A172 (cell line): ENCODE data around the gene PTGR3. TPM values are rescaled to one million over a fixed set of nuclear protein-coding genes. Genes with fewer than 3 reads are reported as not detected.
"Not testable (repeated sequence)": the region's sequence is repeated elsewhere in the genome, so short reads cannot be mapped to it uniquely, and the experiment has no call there.

ENCODE experiments used
- DNase-seq: peaks from one replicate; pipeline ENCODE4 v3.0.0-alpha.2; 2015; ENCODE audit warnings: low spot score
- total RNA-seq: library from RNA; depleted of rRNA; stranded (reverse); fragments of >200 nt; shearing (Covaris generic); gene quantifications from 2 replicates; pipeline ENCODE4 v1.2.3, GENCODE V29; 2014

PTGR3 gene
- total RNA-seq, 1 experiment from 2014 or later = 7.6 TPM

DNA sequence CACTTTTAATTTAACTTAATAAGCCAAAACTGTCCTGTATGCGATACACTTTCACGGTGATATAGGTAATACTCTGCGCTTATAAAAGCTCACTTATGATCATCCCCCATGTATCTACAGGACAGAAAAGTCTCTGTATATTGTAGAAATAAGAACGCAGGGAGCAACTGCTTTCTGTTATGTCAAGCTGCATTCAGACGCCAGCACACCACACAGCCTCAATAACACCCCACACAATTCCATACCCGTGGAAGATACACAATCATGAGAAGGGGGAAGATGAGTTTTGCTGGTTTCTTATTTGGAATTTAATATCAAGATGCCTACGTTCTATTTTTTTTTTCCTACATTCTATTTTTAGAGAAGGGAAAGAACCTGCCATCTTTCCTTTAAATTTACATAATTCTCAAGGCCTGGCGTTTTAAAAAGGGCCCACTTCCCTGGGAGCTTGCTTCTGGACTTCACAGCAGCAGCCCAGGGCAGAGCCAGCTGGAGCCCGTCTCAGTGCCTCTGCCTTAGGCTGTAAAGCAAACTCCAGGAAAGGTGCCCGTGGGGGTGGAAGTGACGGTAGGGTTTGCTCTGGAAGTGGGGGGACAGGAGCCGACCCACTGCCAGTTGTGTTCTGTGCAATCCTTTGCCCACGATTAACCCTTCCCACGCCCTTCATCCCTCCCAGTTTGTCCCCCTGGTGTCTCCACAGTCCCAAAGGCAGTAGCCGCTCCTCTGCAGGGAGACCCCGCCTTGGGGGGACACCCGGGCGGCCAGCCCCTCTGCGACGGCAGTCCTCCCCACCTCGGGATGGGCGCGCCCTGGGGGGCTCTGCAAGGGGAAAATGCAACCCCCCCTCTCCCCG lies 5.3 kb downstream of the PTGR3 start:
- no peak for DNase-seq

DNA sequence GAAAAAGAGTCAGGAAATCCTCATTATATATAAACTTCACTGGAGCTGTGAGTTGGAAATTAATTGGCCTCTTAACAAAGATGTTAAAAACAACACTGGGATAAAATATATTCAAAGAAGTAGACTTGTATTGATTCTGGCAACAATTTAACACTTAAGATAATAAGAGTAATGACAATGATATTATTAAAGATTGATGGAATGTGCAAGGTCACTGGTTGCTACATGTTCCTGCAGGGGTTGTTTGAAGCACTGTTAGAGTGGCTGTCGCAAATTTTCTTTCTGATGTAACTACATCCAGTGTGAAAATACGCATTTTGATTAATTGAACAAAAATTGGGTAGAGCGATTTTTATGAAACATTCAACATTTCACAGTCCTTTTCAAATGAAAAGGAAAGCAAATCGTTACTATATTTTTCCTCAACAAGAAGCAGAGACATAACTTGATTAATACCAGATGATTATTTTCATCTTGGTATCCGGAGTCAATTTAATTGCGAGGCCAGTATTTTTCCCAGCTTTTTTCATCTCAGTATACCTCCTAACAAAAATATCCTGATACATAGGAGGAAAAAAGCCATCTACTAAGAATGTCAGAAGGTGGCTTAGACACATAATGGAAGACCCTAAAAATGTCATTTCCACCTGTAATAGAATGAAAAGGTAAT lies 6.1 kb downstream of the PTGR3 start:
- no peak for DNase-seq

DNA sequence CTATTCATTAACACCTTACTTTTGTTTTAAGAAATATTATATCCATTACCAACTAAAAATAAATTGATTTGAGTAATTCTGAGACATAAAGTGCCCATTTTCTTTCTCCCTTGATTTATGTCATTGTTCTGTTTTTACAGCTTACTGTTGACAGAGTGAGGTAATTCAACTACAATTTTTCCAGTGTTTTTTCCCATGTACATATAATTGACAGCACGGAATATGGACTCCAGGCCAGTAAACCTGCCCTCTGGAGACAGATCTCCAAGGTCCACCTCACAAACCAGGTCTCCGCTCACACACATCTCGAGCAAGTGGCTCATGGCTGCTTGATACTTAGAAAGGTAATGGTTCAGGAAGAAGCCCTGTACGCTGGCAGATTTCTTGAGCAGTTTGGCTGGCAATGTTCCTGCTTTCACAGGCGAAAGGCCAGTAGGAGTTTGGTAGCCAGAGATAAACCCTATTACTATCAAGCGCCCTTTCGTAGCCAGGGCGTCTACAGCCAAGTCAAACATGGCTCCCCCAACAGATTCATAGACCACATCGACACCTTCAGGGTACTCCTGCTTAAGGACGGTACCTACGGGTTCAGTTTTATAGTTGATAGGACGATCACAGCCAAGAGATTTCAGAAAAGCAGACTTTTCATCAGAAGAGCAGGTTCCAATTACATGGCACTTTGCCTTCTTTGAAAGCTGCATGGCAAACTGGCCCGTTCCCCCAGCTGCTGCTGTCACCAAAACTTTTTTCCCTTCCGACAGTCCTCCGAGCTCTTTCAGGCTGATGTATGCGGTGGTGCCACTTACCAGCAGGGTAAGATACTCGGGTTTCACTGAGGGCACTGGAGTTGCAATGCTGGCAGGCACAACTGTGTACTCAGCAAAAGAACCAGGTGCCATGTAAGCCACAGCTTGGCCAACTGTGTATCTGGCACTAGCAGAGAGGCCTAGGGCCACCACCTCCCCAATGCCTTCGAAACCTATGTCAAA lies 7.4 kb downstream of the PTGR3 start:
- DNase-seq = no peak

DNA sequence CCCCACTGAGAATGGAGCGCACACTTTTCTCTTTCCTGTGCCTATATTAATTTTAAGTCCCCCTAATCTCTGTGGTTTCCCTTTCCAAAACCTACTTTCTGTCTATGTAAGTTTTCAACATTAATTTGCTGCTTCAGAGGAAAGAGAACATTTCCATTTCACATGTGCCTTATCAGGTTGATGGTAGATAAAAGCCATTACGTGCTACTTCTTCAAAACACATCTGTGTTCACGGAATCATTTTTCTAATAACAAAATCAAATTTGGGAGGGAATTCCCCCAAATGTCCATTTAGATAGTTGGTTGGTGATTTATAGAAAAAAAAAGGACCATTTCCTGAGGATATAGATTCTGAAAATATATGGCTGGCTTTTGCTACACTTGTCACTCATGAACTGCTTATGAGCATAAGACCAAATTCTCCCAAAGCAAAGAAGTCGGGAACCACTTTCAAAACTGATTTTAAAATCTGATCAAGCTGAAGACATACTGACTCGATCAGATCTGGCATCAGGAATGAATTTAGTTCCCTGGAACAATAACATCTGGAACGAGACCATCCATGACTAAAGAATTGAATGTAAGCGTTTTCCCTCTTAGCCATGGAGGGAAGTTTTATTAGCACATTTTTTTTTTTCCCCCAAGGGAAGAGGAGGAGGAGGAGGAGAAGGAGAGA lies 8.2 kb downstream of the PTGR3 start:
- DNase-seq = no peak

DNA sequence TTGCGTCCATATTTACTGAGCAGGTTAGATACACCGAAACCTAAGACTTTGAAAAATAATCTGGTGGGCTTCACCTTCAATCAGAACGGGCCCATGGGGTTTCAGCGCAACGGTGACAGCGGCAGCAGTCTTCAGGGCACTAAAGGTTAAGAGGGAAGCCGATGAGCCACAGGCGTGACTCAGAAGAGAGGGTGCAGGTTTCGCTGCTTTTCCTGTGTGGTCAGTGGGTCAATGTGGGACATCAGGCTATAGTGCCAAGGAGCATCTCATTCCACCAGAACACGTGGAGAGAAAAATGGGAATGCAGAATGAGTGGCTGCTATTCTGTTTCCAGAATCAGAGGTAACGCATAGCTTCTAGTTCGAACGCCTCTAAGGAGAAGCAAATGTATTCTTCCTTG lies 8.9 kb downstream of the PTGR3 start:
- no peak for DNase-seq

DNA sequence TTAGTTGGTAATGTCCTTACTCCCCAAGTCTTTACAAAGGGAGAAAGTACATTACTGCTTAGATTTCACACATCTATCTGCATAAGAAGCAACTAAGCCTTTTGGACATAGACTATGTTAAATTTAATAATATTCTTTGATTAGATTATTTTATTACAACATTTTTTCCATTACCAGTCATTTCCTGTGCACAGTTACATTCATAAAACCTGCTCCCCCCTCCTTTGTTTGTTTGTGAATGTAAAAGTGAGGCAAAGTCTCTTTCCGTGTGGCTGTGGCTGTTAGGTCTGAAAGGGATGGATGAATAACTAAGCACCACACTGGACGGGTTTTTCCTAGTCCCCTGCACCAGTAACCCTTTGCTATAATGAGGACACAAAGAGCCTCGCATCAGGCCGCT lies 9.6 kb downstream of the PTGR3 start:
- no peak for DNase-seq

DNA sequence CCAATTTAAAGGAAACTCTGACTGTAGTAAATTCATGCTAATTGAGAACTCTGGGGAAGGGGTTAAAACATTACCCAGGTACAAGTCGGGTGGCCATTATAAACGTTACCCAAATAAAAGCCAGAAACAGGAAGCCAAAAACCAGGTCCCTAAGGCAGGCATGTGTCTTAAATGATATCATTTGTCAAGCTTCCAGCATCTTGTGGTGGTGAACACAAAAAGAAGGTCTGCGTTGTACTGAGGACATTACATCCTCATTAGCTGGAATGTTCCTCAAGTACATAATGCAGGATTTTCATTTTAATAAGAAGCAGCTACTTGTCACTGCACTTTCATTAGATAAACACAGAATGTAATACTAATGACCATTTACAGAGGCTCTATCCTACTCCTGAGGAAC lies 10.9 kb downstream of the PTGR3 start:
- no peak for DNase-seq

DNA sequence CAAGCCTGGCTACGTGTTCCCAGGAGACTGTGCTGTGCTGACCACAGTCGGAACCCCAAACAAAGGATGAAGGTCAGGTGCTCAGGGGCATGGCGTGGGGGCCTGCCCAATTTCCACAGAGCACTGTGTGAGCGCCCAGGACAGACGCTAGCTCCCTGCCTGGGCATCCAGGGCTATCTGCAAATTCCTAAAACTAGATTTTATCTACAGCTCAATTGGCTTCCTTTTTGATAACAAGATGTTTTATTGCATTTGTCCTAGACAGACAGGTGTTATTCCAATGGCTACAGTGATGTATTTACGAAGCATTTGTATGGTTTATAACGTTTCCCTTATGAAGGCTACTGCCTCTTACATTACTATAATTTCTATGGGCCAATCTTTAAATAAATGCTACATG lies 16.0 kb downstream of the PTGR3 start:
- no peak for DNase-seq

DNA sequence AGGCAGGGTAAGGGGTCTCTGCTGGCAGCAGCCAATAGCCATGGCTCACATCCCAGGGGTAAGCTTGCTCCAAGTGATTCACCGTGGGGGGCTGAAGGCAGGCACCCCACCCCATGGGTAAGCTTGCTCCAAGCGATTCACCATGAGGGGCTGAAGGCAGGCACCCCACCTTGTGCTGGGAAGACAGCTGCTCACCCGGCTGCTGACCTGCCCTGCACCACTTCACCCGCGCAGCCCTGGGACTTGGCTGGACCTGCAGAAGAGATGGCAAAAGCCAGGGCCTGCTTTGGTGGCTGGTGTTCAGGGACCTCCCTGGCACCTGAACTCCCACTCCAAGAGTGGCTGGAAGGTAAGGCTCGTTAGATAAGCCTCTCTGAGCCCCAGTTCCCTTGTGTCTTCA lies 19.2 kb downstream of the PTGR3 start:
- no peak for DNase-seq

DNA sequence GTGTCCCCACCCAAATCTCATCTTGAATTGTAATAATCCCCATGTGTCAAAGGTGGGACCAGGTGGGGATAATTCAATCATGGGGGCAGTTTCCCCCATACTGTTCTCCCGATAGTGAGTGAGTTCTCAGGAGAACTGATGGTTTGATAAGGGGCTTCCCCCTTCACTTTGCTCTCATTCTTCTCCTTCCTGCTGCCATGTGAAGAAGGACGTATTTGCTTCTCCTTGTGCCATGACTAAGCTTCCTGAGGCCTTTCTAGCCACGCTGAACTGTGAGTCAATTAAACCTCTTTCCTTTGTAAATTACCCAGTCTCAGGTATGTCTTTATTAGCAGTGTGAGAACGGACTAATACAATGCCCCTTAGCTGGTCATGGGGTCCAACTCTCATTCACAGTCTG lies 21.2 kb downstream of the PTGR3 start:
- not testable (repeated sequence) for DNase-seq

DNA sequence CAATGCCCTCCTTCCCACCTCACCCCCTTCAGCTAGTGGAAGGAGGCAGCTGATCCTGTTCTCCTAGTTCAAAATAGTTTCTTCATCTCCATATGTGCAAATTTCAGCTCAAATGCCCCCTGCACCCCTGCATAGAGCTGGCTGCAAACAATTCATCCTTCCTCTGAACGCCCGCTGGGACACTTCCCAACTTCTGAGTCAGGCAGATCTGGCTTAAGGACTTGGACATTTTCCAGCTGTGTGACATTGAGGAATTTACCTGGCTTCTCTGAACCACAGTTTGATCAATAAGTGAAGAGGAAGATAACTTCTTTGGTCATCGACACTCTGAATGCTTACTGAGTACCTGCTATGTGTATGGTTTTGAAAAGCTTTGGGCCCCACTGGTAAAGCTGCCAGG lies 23.5 kb downstream of the PTGR3 start:
- DNase-seq = no peak

DNA sequence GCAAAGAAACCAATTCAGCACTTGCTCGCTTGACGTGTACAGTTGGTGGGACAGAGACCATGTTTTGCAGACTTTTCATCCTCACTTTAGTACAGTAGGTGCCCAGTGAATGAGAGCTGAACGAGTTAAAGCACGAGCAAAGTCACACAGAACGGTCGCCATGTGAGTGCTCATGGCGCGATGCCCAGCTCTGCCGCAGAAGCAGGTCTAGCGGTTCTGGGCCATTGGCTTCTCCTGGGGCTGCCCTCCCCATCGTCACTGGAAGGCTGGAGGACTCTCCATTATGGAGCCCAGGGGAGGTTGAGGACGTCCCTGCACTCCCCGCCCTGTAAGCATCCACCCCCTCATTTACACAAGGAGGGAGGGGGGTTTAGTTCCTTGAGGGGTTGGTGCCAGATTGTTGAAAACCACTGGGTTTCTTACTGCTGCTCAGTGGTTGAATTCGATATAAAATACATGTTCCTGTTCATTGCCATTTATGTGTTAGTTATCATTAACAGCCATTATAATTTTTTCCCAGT lies 24.9 kb downstream of the PTGR3 start:
- no peak for DNase-seq

DNA sequence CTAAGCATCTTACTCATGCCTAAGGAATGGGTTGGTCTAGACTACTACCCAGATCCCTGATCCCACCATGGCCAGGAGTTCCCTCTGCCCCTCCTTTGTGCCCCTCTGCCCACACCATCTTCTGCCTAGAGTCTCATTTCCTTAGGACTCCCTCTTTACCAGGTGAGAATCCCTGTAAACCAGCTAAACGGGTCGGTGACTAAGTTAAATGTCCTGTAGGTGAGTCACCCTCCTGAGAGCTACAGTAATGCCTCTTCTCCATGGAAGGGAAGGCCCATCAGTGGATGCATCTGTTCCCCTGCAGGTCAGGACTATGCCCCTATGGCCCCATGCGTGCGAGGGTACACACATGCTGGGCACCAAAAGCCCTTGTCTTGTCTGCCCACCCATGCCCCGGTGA lies 25.4 kb downstream of the PTGR3 start:
- peak; percentile 30 for DNase-seq

DNA sequence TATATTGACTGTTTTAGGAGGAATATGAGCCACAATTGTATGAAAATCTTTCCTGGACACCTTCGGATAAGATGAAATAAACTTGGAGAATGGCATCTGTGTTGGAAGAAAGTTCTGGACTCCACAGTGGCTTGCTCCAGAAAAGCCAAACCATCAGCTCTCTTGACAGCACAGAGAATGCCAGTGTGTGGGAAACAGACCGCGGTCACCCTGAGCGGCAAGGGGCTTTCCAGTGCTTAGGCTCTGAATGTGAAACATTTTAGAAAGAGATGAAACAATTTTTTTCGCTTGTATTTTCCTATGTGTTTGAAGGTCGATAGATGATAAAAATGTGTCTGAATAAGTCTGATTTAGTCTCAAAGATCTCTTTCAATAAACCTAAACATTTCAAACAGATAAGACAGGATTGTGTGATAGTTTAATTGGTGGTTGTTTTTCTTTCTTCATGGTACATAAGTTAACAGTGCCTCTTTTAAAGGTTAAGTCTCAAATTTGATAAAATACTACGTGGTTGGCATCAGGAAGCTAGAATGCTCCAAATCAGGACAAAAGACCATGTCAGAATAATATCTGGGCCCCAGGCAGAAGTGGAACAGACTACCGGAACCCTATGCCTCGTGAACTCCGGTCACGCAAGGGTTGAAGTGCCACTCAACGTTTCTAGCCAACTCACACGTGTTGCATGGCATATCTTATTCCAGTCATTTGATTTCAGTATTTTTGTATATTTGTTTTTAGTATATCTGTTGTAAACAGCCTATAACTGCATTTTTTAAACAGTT lies 28.9 kb downstream of the PTGR3 start:
- no peak for DNase-seq

DNA sequence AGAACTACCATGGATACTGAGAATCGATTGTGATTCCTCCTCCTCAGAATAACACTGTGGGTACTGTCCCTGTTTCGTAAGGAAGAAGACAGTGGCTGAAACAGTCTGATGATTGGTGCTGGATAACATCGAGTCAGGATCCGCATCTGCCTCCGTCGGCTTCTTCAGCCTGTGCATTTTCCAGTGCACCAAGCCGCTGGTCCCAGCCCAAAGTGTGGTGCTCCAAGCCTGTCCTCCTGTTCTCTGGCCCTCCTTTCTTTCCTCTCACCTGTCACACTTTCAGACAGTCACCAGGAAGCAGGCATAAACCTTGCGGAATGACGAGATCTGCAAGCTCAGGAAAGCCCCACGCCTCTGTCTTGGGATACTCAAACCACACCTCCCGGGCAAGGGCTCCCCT lies 30.6 kb downstream of the PTGR3 start:
- DNase-seq = no peak

DNA sequence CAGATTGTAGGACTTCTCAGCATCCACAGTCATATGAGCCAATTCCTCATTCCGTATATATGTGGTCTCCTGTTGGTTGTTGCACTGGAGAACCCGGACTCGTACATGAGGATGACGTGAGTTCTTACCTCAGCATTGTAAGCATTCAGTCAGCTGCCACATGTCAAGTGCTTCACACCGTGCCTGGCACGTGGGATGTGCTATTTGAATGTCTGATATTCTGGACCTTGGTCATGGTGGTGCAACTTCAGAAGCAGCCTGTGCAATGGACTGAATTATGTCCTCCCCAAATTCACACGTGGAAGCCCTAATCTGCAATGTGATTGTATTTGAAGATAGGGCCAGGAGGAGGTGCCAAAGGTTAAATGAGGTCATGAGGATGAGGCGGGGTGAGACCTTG lies 32.1 kb downstream of the PTGR3 start:
- no peak for DNase-seq

DNA sequence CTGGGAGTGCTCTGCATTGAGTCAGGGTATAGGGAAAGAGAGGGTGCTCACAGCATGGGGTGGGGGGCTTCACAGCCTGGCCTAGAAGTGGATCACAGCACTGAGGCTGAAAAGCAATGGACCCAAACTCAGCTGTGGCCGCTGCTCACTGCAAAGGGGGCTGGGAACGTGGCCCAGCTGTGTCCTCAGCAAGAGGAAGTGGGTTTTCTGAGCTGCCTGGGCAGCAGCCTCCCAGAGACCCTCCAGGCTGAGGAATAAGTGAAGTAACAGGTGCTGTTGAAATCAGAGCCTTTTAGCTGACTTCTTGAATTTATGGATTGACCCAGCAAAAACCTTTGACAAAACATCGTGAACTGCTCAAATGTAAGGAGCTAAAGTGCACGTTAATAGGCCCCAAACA lies 35.2 kb downstream of the PTGR3 start:
- DNase-seq = no peak

DNA sequence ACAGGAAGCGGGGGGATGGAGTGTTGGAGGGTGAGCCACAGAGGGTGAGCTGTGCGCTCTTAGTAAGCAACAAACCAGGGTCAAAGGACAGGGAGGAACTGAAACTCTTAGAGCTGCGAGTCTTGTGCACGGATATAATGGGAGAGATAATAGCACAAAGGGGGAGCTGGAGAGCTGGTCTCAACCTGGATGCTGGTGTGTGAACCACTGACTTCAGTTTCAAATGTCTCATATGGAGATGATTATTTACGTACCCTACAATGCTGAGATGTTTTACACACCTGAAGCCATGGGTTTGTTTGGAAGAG lies 35.9 kb downstream of the PTGR3 start:
- no peak for DNase-seq

DNA sequence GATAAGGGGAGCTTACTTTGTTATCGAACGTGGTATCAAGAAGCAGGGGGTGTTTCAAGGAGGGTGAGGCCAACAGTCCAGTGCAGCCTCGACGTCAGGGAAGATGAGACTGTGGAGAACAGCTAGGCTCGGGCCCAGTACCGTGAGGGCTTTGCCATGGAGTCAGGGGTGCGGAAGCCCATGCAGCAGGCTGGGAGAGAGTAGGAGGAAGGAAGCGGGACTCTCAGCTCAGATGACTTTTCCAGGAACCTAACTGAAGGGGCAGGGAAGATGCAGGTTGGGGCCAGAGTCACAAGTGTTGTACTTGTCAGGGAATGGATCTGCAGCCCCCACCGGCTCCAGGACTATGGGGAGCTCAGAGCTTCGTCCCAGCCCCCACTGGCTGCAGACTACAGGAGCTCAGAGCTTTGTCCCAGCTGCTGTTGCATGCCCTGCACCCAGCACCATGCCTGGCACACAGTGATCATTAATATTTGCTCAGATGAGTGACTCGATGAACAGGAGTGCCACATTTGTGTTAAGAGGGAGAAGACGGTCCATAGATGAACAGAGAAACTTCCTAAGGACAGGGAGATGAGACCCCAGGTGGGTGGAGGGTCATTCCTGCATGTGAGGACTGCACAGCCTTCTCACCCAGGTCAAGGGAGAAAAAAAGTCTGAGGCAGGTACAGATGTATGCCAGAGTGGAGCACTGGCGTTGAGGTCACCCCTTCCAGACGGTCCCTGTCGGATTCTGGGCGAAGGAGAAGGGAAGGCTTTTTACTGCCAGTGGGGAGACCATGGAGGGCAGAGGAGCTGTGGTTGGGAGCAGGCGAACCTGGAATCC lies 36.4 kb downstream of the PTGR3 start:
- no peak for DNase-seq

DNA sequence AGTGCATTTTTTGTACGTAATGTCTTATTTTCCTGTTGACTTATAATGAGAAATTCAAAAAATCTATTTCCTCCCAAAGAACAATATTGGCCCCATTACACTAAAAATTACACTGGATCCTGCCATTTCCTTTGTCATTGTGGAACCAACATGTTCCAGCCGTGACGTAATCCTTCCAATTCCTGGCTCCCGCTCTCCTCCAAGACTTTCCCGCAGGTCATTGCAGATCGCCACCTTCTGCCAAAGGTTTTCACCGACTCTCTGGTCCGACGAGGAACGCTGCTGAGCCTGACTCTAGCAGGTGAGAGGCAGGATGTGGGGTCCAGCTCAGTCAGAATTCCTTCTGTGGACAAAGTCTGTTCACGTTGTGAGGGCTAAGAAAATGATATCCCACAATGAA lies 38.0 kb downstream of the PTGR3 start:
- DNase-seq = no peak
